Effector CD8-positive, alpha-beta T cell (primary cell): ENCODE measurements around the gene PRR30.
"Not testable (repeated sequence)": the region's sequence is repeated elsewhere in the genome, so short reads cannot be mapped to it uniquely, and the experiment has no call there.

Experiments
- DNase-seq: peaks from one replicate; lab custom pipeline; 2025; lab: John Stamatoyannopoulos, UW
- total RNA-seq, 4 experiments: gene quantifications; one replicate each; lab custom pipeline; 2026; lab: John Stamatoyannopoulos, UW

Gene PRR30
- 0 reads per million in 4 experiments for total RNA-seq

DNA sequence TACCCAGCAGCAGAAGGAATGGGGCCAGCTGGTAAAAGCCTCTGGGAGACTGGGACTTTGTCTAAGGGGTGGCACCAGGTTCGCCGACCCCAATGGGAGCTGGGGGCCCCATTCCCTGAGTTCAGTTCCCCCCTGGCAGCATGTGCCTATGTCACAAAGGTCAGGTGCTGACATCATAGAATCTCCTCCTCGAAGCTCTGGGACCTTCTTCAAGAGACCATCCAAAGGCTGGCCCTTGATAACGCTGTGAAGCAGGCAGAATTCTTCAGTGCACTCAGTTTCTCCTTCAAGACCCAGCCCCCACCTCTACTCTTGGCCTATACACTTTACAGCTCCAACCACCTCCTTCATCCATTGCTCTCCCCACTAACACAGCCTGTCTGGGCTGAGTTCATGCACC lies at the start of gene PRR30:
Gene PRR30, minus strand, starts transcription at position 101 of the 400 bp plus-strand sequence. CDS start 1,081 bp downstream, outside the sequence.
- no peak for DNase-seq

DNA sequence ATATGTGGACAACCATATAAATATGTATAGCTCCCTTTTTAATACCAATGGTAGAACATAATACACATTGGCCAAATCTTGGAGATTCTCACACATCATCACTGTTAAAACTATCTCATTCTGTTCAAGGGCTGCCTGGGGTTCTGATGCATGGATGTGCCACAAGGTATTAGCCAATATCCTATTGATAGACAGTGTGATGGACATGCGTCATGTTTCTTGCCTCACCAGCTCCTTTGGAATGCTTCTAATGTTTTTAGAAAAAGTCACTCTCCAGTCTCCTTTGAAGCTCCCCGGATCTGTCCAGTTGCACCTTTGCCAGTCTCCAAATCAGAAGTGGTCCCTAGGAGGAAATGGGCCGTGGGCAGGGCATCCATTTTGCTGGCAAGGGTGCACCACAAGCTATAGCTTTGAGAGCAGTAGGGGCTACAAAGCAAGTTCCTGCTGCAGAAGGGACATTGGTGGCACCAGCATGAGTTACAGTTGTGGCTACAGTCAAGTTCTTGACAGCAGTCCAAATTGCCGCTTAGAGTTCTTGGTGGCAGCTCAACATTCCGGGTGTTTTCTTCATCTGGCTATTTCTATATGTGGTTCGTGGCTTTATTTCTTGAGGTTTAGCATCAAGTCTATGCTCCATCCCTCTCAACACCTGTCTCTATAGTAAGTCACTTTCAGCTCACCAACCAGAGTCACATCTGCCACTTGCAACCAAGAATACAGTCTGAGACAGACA lies 47.6 kb upstream of the PRR30 start:
- no peak for DNase-seq

DNA sequence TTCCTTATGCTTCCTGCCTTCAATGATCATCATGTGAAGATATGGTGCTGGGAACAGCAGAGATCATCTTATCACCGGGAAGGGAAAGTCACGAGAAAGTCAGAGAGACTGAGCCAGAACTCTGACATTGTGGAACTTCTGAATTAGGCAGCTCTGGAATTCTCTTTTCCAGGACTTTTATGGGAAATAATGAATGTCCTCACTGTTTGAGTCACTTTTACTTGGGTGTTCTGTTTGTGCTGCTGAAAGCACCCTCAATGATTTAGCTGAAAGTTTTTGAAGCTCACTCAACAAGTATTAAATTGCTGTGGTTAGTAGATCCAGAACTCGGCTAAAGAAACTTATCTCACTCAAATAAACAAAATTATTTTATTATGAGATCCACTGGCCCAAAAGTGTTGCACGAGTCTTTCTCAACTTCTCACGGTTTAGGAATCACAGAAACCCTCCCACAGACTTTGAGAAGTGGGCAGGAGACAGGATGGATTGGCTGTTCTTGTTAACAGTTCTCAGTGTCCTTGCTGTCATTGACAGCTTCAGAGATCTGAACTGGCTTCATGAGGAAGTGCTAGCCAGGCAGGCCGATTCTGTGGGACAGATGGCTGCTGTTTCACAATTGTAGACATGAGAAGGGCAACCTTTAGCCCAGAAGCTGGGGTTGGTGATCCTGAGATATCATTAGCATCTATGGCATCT lies 46.3 kb upstream of the PRR30 start:
- DNase-seq: no peak

DNA sequence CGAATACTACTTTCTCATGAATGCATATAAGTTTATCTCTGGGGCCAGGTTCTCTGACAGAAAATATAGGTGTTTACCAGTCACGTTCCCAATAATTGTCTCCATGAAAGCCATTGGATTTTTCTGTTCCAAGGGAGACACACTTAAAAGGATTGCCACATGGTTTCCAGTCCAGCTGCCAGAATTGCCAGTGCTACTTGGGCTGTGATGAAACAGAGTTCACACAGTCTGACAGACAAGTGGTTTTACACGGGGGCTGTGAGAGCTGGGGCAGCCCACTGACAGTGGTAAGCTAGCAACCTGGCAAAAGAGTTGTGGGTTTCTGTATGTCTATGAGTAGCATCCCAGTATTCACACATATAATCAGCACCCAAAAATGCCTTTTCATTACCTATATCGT lies 44.9 kb upstream of the PRR30 start:
- no peak for DNase-seq

DNA sequence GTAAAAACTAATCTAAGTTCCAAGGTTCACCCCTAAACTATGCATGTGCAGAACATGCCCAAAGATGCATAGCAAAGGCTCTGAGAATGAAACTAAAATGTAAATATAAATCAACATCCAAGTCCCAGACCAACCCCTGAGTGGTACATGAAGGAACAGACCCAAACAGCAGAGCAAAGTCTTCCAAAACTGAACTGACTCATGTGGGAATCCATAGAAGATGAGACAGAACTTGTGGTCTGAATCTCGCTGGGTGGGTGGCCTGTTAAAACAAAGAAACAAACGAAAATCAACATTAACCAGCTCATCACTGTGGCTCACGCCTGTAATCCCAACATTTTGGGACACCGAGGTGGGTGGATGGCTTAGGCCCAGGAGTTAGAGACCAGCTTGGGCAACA lies 43.1 kb upstream of the PRR30 start:
- no peak for DNase-seq

DNA sequence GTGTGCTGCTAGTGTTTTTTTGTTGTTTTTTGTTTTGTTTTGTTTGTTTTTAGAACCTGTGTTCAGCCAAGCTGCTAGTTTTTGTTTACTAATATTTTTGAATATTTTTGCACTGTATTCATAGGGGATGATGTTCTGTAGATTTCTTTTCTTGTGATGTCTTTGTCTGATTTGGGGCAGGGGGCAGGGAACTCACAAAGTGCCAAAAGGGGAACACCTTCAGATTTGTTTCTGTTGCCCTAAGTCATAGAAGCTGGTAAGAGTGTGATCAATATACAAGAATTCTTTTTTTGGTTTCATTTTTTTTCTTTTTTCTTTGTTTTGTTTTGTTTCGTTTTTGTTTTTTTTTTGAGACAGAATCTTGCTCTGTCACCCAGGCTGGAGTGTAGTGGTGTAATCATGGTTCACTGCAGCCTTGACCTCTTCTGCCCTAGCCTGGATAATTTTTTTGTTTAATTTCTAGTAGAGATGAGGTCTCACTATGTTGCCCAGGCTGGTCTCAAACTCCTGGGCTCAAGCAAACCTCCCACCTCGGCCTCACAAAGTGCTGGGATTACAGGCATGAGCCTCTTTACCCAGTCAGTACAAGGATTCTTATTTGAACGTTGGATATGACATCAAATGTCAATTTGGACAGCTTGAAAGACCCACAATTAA lies 40.3 kb upstream of the PRR30 start:
- DNase-seq: no peak

DNA sequence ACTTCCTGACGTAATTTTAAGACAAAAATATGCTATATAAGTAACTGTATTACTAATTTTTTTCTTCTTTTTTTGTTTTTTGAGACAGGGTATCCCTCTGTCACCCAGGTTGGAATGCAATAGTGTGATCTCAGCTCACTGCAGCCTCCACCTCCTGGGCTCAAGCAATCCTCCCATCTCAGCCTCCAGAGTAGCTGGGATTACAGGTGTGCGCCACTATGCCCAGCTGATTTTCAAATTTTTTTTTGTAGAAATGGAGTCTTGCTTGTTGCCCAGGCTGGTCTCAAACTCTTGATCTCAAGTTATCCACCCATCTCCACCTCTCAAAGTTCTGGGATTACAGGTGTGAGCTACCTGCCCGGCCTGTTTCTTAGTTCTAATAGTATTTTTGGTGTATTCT lies 39.3 kb upstream of the PRR30 start:
- no peak for DNase-seq

DNA sequence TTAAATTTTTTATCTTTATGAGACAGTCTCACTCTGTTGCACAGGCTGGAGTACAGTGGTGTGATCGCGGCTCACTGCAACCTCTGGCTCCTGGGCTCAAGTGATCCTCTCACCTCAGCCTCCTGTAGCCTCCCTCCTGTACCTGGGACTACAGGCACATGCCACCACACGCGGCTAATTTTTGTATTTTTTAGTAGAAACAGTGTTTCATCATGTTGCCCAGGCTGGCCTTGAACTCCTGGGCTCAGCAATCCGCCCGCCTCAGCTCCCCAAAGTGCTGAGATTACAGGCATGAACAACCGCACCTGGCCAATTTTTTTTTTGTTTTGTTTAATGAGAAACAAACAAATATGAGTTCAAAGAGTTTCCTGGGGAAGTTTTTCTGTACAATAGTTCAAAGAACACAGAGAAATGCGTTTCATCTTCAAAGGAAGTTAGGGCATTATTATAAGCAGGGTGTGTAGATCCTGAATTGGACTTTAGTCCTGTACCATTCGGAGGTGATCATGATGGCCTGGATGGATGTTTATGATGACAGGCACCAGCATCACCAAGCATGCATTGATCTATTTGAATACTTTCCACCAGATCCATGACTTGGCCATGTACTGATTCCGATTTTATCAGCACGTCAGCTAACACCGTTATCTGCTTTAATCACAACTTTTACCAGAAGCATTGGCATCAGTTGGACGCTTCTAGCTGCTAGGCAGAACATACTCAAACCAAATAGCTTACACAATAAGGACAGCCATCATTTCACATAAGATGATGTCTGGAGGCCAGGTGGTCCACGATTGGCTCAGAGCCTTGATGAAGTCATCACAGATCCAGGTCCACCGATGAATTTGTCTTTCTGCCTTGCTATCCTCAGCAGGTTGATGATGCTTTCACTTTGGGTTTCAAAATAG lies 38.5 kb upstream of the PRR30 start:
- DNase-seq: no peak

DNA sequence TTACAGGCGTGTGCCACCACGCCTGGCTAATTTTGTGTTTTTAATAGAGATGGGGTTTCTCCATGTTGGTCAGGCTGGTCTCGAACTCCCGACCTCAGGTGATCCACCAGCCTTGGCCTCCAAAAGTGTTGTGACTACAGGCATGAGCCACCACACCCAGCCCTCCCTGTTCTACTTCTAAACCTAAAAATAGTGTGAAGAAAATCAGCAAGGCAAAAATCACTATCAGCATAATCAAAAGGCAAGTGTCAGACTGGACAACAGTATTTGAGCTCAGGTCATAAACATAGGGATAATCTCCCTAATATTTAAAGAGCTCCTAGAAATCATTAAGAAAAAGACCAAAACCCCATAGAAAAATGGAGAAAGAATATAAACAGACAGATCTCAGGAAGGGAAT lies 36.6 kb upstream of the PRR30 start:
- DNase-seq: not testable (repeated sequence)

DNA sequence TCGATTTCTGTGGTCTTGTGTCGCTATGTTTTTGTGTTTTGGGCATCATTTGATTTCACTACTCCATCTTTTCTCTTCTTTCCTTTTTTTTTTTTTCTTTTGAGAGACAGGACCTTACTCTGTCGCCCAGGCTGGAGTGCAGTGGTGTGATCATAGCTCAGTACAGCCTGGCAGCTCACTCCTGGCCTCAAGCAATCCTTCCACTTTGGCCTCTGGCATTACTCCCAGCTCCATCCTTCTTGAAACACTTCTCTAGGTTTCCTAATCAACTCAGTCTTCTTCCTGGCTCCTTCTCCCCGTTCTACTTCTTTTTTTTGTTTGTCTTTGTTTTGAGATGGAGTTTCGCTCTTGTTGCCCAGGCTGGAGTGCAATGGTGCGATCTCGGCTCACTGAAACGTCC lies 36.1 kb upstream of the PRR30 start:
- DNase-seq: no peak

DNA sequence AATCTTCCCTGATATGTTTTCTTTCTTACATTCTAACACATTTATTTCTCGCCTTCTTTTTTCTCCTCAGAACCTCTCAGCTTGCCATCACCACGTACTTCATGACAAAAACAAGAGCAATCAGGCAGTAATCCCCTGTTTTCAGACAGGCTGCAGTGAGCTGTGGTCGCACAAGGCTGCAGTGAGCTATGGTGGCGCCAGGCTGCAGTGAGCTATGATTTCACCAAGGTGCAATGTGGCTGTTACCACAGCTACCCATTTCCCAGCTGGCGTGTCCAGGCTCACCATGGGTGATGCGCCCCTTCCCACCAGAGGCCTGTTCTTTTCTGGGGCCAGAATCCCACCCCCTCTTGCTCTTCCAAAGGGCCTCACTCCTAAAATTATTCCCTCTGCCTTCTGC lies 35.4 kb upstream of the PRR30 start:
- no peak for DNase-seq

DNA sequence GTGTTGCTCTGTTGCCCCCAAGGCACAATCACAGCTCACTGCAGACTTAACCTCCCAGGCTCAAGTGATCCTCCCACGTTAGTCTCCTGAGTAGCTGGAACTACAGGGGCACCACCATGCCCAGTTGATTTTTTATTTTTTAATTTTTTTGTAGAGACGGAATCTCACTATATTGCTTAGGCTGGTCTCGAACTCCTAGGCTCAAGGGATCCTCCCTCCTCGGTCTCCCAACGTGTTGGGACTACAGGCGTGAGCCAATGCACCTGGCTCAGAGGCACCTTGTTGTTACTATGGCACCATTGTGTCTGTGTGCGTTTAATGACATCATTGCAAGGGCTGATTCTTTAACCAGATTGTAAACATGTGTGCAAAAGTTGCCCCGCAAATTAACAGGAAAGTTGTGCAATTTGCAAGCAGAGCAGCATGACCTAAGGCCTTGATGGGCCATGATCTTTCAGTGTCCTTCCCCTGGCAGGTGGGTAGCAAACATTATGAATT lies 32.2 kb upstream of the PRR30 start:
- DNase-seq: no peak

DNA sequence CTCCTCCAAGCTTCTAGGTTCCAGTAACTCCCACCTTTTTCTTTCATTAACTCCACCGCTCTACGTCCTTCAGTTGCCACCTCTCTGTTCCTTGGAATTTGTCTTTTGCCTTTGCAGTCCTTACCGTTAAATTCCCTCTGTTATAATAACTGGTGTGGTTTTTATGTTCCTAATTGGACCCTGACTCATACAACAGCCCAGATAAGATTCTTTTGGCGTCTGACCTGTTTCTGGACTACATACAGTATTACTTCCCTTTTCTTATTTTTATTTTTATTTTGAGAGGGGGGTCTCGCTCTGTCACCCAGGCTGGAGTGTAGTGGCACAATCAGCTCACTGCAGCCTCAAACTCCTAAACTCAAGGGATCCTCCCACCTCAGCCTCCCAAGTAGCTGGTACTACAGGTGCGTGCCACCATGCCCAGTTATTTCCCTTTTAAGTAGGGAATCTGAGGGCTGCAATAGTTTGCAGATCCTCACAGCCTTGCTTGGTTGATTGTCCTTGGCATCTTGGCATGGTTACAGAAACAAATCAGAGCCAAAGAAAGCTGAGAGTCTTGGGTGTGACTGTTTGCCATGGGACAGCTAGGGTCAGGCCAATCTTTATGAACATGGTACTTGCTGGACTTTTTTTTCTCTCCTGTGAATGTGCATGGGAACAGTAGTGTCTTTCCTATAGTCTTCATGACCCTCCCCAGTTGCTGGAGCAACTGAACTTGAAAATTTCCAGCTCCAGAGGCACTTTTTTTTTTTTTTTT lies 31.5 kb upstream of the PRR30 start:
- DNase-seq: no peak

DNA sequence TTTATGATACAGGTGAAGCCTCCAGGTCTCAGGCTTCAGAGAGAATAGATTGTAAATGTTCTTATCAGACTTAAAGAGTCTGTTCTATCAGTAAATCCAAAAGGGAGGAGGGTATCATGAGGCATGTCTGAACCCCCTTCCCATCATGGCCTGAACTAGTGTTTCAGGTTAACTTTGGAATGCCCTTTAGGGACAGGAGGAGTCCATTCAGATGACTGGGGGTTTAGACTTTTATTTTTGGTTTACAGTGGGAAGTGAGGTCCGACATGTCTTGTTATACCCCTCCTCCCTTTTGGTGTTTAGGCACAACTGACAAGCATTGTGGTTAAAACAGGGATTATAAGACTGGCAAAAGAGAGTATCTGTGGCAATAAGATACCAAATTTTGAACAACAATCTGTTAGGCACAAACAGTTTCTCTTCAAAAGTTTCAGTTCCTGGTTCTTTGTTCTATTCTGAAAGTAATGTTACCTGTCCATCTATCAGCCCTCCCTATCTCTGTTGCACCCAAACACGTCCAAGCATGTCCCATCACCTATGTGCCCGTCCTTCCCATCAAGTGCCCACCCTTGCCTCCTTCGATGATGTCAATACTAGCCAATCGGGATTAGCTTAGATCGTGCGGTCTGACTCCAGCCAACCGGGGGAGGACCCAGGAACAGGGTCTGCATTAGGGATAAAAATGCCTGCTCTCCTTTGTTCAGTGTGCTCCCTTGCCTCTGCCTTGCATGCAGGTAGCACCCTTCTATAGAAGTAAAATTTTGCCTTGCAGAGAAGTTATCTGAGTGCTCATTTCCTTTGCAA lies 26.0 kb upstream of the PRR30 start:
- DNase-seq: no peak

DNA sequence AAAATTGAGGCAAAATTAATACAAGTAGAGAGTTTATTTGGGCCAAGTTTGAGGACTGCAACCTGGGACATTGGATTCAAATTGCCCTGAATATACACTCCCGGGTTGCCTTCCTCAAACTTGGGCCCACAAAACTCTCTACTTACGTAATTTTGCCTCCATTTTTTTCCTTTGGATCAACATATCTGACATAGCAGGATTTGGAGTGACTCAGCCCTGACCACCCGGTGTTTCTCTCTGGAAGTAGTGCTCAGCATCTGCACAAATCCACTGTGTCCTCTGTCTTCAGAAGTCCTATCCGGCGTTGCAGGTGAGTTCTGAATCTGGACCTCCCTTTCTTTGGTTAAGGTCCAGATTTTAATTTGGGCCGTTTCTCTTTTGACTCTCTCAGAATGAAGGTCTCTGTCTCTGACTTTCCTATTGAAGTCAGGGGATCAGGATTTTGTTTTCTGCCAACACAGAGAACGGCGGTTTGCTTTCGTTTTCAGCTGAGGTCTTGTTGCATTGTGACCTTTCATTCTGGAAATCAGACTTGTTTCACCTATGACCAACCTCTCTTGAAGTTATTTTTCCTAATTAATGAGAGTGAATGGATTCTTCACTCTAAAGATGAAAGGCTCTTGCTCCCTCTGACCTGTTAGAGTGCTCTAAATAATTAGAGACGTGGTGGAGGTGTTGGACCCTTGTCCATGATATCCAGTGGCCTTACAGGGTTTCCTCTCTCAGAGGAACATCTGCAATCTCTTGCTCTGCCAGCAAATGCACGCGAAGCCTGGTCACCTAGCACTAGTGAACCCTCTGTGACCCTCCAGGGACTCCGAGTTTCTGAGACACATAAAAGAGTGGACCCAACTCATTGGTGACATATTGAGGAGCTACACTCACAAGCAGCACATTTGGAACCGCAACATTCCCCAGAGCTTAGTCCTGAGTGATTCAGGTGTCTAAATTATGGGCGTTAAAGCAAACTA lies 23.2 kb upstream of the PRR30 start:
- DNase-seq: no peak

DNA sequence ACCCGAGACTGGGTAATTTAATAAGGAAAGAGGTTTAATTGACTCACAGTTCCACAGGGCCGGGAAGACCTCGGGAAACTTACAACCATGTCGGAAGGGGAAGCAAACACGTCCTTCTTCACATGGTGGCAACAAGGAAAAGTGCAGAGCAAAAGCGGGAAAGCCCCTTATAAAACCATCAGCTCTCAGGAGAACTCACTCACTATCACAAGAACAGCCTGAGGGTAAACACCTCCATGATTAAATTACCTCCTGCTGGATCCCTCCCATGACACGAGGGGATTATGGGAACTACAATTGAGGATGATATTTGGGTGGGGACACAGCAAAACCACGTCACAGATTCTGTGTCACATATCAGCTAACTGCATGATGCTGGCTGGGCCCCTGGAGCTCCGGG lies 21.0 kb upstream of the PRR30 start:
- DNase-seq: no peak

DNA sequence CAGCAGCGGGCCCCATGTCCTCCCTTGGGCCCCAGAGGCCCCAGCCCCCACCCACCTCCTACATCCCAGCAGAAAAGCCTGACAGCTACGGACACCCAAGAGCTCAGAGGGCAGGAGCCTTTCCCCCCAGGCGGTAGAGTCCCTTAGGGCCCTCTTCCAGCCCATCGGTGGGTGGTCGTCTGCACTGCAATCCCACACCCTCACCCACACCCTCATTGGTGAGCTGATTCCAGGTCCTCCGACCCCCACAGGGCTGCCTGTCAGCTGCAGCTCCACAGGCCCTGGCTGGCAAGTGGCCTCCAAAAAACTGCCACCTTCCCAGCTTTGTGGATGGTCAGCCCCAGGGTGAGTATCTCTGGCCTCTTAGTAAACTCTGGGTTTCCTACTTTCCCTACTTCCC lies 20.1 kb upstream of the PRR30 start:
- no peak for DNase-seq

DNA sequence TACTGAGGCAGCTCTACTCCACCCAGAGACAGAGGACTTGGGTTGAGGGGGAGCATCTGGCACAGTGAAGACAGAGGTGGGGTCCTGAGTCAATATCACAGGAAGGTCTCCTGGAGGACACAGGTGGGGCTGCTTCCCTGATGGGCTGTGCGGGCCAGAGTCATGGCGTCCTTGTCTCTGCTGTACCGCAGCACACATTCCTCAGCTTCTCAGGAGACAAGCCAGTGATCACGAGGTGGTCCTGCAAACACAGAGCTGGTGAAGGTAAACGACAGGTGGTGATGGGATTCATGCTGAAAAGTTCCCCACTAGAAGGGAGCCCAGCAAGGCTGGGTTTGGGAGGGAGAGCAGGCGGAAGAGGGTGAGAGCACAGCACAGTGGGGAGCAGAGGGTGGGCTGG lies 19.3 kb upstream of the PRR30 start:
- DNase-seq: no peak

DNA sequence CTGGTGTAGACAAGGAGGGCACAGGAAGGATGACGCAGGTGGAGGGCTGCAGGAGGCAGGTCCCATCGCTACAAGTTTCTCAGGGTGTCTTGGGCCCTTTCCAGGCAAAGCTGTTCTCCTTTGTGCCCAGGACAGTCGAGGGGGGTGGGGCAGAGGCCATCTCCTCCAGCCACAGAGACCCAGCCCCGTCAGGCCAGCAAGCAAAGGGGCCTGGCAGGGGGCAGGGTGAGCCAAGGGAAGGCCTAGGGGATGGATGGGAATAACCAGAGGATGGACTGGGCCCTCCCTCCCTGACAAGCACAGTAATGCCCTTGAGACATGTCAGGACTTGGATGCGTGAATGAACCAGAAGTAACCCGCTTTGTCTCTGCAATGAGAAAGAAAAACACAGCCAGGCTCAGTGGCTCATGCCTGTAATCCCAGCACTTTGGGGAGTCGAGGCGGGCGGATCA lies 15.9 kb upstream of the PRR30 start:
- DNase-seq: no peak
